ENCODE measurements around the gene S1PR1.
A peak's percentile ranks its signal among the peaks of the same experiment; 100 is the strongest.

Gene S1PR1

GRCh38 chr1:101262630-101263348 is 26.0 kb downstream of the S1PR1 start:
- no peaks in the 10 kb centered on the region for H3K4me1 ChIP-seq
- no peak for TF ChIP-seq CTCF (IDR thresholded peaks at IDR 0.05)
- peak overlapping the region; percentile 29 for H3K27ac ChIP-seq
- H2AFZ ChIP-seq: peak overlapping the region; percentile 33
- H3K79me2 ChIP-seq: no peaks in the 10 kb centered on the region
- H3K4me2 ChIP-seq (ENCODE audit: low read length): no peak overlapping the region
- H3K9me3 ChIP-seq (ENCODE audit: control insufficient read depth, low read length): no peaks in the 10 kb centered on the region
- no peak overlapping the region for H3K4me3 ChIP-seq (ENCODE audit: low read depth, low read length)
- no peaks in the 10 kb centered on the region for H3K36me3 ChIP-seq (ENCODE audit: control insufficient read depth, insufficient read depth, low read length)
- H3K9ac ChIP-seq: no peak overlapping the region
- no peaks in the 10 kb centered on the region for H3K27me3 ChIP-seq (ENCODE audit: control insufficient read depth, insufficient read depth, low read length)

GRCh38 chr1:101264697-101265096 is 27.9 kb downstream of the S1PR1 start:
- H3K4me3 ChIP-seq (ENCODE audit: low read depth, low read length): no peak overlapping the region
- TF ChIP-seq CTCF (IDR thresholded peaks at IDR 0.05): no peak
- no peak overlapping the region for H3K27ac ChIP-seq
- no peak overlapping the region for H3K9ac ChIP-seq
- H3K27me3 ChIP-seq (ENCODE audit: control insufficient read depth, insufficient read depth, low read length): no peaks in the 10 kb centered on the region
- no peak overlapping the region for H3K4me2 ChIP-seq (ENCODE audit: low read length)
- H3K9me3 ChIP-seq (ENCODE audit: control insufficient read depth, low read length): no peaks in the 10 kb centered on the region
- no peaks in the 10 kb centered on the region for H3K79me2 ChIP-seq
- H2AFZ ChIP-seq: no peak overlapping the region
- H3K4me1 ChIP-seq: no peaks in the 10 kb centered on the region
- H3K36me3 ChIP-seq (ENCODE audit: control insufficient read depth, insufficient read depth, low read length): no peaks in the 10 kb centered on the region

GRCh38 chr1:101265684-101266083 is 28.9 kb downstream of the S1PR1 start:
- Histone ChIP-seq H3K79me2 (no peaks in the 10 kb centered on the region), H3K4me2 (ENCODE audit: low read length) (no peak overlapping the region), H3K4me3 (ENCODE audit: low read depth, low read length) (no peak overlapping the region), H3K36me3 (ENCODE audit: control insufficient read depth, insufficient read depth, low read length) (no peaks in the 10 kb centered on the region), H3K9me3 (ENCODE audit: control insufficient read depth, low read length) (no peaks in the 10 kb centered on the region), H3K4me1 (no peaks in the 10 kb centered on the region), H2AFZ (no peak overlapping the region), H3K27me3 (ENCODE audit: control insufficient read depth, insufficient read depth, low read length) (no peaks in the 10 kb centered on the region), H3K27ac (no peak overlapping the region), H3K9ac (no peak overlapping the region)
- TF ChIP-seq CTCF (IDR thresholded peaks at IDR 0.05): no peak

- Histone ChIP-seq H3K4me1 (no peaks in the 10 kb centered on the region), H3K36me3 (ENCODE audit: control insufficient read depth, insufficient read depth, low read length) (no peaks in the 10 kb centered on the region), H2AFZ (no peak overlapping the region), H3K27me3 (ENCODE audit: control insufficient read depth, insufficient read depth, low read length) (no peaks in the 10 kb centered on the region), H3K4me3 (ENCODE audit: low read depth, low read length) (no peak overlapping the region), H3K9ac (no peak overlapping the region), H3K79me2 (no peaks in the 10 kb centered on the region), H3K4me2 (ENCODE audit: low read length) (no peak overlapping the region), H3K9me3 (ENCODE audit: control insufficient read depth, low read length) (no peaks in the 10 kb centered on the region), H3K27ac (no peak overlapping the region)
- TF ChIP-seq CTCF (IDR thresholded peaks at IDR 0.05): no peak
Observed at GRCh38 chr1:101267082-101267481, 30.3 kb downstream of the S1PR1 start.

GRCh38 chr1:101268893-101269292 is 32.1 kb downstream of the S1PR1 start:
- Histone ChIP-seq H3K4me1 (no peaks in the 10 kb centered on the region), H2AFZ (no peak overlapping the region), H3K36me3 (ENCODE audit: control insufficient read depth, insufficient read depth, low read length) (no peaks in the 10 kb centered on the region), H3K4me3 (ENCODE audit: low read depth, low read length) (no peak overlapping the region), H3K79me2 (no peaks in the 10 kb centered on the region), H3K27ac (no peak overlapping the region), H3K9ac (no peak overlapping the region), H3K27me3 (ENCODE audit: control insufficient read depth, insufficient read depth, low read length) (no peaks in the 10 kb centered on the region), H3K4me2 (ENCODE audit: low read length) (no peak overlapping the region), H3K9me3 (ENCODE audit: control insufficient read depth, low read length) (no peaks in the 10 kb centered on the region)
- no peak for TF ChIP-seq CTCF (IDR thresholded peaks at IDR 0.05)

Data from parathyroid adenoma (tissue), 2 donors.